B cell (primary cell): ENCODE data around the gene NECTIN1.

Experiments
- CTCF ChIP-seq: fragments of 200-600 bp; IDR thresholded peaks from one replicate; pipeline ENCODE4 v1.8.0; 2022; ENCODE audit warnings: antibody characterized with exemption, mild to moderate bottlenecking
- EZH2 ChIP-seq: IDR thresholded peaks from 2 replicates; pipeline ENCODE4 v1.6.1; 2012; ENCODE audit warnings: borderline replicate concordance, low read depth, mild to moderate bottlenecking, moderate library complexity, low read length; ENCODE audit not compliant: insufficient read depth, poor library complexity, severe bottlenecking

- TF ChIP-seq CTCF (no peak), EZH2 (no peak)
Observed at GRCh38 chr11:119618208-119618909, 110.6 kb downstream of the NECTIN1 start.
